Measurements from ENCODE around the gene FBXW7.

DNA sequence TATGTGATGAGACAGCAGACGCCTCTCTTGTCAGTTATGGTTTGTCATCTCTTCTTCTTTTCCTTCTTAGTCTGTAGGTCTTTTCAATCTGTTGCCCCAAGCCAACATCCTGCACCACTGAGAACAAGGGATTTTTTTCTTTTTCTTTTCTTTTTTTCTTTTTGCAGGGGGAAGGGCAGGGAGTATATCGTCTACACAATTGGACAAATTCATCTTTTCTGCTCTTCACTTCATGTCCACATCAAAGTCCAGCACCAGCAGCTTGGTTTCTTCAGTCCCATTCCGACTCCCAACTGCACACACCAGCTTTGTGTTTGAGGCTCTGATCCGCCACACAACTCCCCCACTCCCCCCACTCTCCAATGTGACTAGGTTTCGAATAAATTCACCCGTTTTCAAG lies 213.2 kb downstream of the FBXW7 start:
- TF ChIP-seq, protein P1, sequence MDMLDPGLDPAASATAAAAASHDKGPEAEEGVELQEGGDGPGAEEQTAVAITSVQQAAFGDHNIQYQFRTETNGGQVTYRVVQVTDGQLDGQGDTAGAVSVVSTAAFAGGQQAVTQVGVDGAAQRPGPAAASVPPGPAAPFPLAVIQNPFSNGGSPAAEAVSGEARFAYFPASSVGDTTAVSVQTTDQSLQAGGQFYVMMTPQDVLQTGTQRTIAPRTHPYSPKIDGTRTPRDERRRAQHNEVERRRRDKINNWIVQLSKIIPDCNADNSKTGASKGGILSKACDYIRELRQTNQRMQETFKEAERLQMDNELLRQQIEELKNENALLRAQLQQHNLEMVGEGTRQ (IDR thresholded peaks at IDR 0.05; ENCODE audit: low read length): no peak
- TF ChIP-seq RBBP5 (IDR thresholded peaks at IDR 0.05; ENCODE audit: borderline replicate concordance, low read depth, low read length) (no peak), POLR2A (IDR thresholded peaks at IDR 0.05; ENCODE audit: control extremely low read depth in 1 of 2, low read depth in 2 of 2, low read length in 2 of 2) (no peak), POLR2AphosphoS5 (IDR thresholded peaks at IDR 0.05; ENCODE audit: low read depth, low read length) (no peak), TAF7 (optimal IDR thresholded peaks at IDR 0.05; ENCODE audit: borderline replicate concordance, low read depth, low read length) (no peak)
- TF ChIP-seq, protein P2, sequence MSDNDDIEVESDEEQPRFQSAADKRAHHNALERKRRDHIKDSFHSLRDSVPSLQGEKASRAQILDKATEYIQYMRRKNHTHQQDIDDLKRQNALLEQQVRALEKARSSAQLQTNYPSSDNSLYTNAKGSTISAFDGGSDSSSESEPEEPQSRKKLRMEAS (IDR thresholded peaks at IDR 0.05): no peak
- TF ChIP-seq, protein P3, sequence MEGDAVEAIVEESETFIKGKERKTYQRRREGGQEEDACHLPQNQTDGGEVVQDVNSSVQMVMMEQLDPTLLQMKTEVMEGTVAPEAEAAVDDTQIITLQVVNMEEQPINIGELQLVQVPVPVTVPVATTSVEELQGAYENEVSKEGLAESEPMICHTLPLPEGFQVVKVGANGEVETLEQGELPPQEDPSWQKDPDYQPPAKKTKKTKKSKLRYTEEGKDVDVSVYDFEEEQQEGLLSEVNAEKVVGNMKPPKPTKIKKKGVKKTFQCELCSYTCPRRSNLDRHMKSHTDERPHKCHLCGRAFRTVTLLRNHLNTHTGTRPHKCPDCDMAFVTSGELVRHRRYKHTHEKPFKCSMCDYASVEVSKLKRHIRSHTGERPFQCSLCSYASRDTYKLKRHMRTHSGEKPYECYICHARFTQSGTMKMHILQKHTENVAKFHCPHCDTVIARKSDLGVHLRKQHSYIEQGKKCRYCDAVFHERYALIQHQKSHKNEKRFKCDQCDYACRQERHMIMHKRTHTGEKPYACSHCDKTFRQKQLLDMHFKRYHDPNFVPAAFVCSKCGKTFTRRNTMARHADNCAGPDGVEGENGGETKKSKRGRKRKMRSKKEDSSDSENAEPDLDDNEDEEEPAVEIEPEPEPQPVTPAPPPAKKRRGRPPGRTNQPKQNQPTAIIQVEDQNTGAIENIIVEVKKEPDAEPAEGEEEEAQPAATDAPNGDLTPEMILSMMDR (IDR thresholded peaks at IDR 0.05; ENCODE audit: control extremely low read depth in 1 of 3, insufficient read depth in 1 of 3, low read depth in 1 of 3, low read length in 3 of 3): no peak
